Testis (tissue), 3 donors: ENCODE measurements around the gene MAP4K4. TPM values are rescaled to one million over a fixed set of nuclear protein-coding genes. Genes with fewer than 3 reads are reported as not detected.

ENCODE experiments used
- DNase-seq: peaks from one replicate; pipeline ENCODE4 v3.0.0-alpha.2; 2019
- H3K27ac ChIP-seq, 2 donors: fragments of 200-600 bp; sonication (generic); one replicate each; pipeline ENCODE4 v1.5.1; 2019
- H3K27me3 ChIP-seq: fragments of 200-600 bp; sonication (generic); one replicate; pipeline ENCODE4 v1.5.1; 2019
- H3K36me3 ChIP-seq: fragments of 200-600 bp; sonication (generic); one replicate; pipeline ENCODE4 v1.5.1; 2017; ENCODE audit warnings: low read depth; ENCODE audit errors: missing control alignments
- H3K4me1 ChIP-seq: fragments of 200-600 bp; sonication (generic); one replicate; pipeline ENCODE4 v1.5.1; 2019
- H3K4me3 ChIP-seq, 2 donors: fragments of 200-600 bp; sonication (generic); one replicate each; pipeline ENCODE4 v1.5.1; 2017 to 2019
- H3K9me3 ChIP-seq: fragments of 200-600 bp; sonication (generic); one replicate; pipeline ENCODE4 v1.5.1; 2017
- POLR2A ChIP-seq: fragments of 450-650 bp; IDR thresholded peaks from one replicate; pipeline ENCODE4 v1.6.1; 2017; ENCODE audit warnings: antibody characterized with exemption, mild to moderate bottlenecking, moderate library complexity
- WGBS, 2 donors: methylation state at CpG; one replicate each; pipeline ENCODE4 v1.1.5; 2018; 5-methylcytosine and 5-hydroxymethylcytosine counted together
- intact Hi-C: fragments of 100-400 bp; cut with DNase I; formaldehyde crosslinking; loops from one replicate; pipeline ENCODE4 v1.15.1; 2023; ENCODE audit warnings: low total_unique reads
- polyA plus RNA-seq: library from polyadenylated mRNA; stranded (reverse); fragments of 350-450 nt; fragmentation: Illumina TruSeq; extraction: RNeasy Lipid Tissue Mini Kit (QIAGEN cat#74804); gene quantifications from one replicate; pipeline ENCODE4 v1.2.3, GENCODE V29; 2014; ENCODE audit warnings: low read depth, low replicate concordance; ENCODE audit not compliant: insufficient read depth
- total RNA-seq, 2 donors: library from RNA; depleted of rRNA; stranded (reverse); fragments of >200 nt; gene quantifications; one replicate each; pipeline ENCODE4 v1.2.3, GENCODE V29; 2016
- TF ChIP-seq, protein P1 (sequence below), 3 experiments: fragments of 450-650 bp in 2 of 3; fragments of 200-600 bp in 1 of 3; sonication (generic) in 1 of 3; IDR thresholded peaks; one replicate each; pipeline ENCODE4 v1.5.1; 2016 to 2019; ENCODE audit warnings: antibody characterized with exemption in 3 of 3, mild to moderate bottlenecking in 2 of 3, moderate library complexity in 1 of 3

Gene MAP4K4
- total and polyA plus RNA-seq, 3 donors from 2014 or later, result 88.2 to 194 (median 174) TPM

DNA sequence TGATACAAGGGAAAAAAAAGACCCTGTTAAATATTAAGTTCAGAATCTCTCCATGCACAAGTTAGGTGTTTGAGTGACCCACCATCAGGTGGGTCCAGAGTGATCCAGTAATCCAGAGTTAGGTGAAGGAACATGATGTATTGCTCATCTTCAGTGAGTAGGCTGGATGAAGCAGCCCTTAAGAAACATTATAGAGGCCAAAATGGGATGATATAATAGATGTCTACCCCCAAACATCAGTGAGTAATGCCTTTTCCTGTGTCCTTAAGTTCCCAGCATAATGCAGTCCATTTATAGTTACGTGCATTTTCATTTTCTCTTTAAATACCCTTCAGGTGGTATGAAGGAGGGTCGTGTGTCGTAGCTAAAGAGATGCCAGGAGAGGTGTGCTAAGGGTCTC lies 89.6 kb downstream of the MAP4K4 start:
- intact Hi-C loops, result no loop called here

DNA sequence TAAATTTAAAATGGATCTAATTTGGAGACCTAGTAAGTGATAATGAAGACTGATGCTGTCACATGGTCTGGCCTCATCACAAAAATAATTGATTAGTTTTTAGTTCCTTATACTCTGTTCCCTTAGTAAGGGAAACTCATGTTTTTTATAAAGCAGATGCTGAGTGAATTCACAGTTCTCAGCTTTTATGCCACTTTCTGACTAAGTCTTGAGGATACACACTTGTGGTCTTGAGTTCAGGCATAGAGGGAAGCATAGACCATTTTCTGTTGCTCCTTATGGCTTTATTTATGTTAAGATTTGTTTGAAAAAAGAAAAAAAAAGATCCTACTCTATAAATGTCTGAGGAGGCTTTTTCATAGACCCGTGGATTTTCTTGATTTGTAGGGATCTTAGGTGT lies 91.1 kb downstream of the MAP4K4 start:
- no peaks in the 10 kb centered on the region for H3K27me3 ChIP-seq
- H3K27ac ChIP-seq, result no peak overlapping the region
- H3K36me3 ChIP-seq, result no peaks in the 10 kb centered on the region
- H3K4me1 ChIP-seq, result no peaks in the 10 kb centered on the region
- intact Hi-C loops, result no loop called here
- no peak for DNase-seq
- WGBS, 2 donors, result 81 to 87% methylated on average over 1 of the region's 1 CpG
- no peak for TF ChIP-seq POLR2A
- TF ChIP-seq, protein P1, sequence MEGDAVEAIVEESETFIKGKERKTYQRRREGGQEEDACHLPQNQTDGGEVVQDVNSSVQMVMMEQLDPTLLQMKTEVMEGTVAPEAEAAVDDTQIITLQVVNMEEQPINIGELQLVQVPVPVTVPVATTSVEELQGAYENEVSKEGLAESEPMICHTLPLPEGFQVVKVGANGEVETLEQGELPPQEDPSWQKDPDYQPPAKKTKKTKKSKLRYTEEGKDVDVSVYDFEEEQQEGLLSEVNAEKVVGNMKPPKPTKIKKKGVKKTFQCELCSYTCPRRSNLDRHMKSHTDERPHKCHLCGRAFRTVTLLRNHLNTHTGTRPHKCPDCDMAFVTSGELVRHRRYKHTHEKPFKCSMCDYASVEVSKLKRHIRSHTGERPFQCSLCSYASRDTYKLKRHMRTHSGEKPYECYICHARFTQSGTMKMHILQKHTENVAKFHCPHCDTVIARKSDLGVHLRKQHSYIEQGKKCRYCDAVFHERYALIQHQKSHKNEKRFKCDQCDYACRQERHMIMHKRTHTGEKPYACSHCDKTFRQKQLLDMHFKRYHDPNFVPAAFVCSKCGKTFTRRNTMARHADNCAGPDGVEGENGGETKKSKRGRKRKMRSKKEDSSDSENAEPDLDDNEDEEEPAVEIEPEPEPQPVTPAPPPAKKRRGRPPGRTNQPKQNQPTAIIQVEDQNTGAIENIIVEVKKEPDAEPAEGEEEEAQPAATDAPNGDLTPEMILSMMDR (IDR thresholded peaks at IDR 0.05), result no peak
- no peak overlapping the region for H3K4me3 ChIP-seq
- H3K9me3 ChIP-seq, result no peaks in the 10 kb centered on the region

More for the DNA sequence above, 89.6 kb downstream of the MAP4K4 start:
- Histone ChIP-seq H3K4me3 (no peak overlapping the region), H3K36me3 (no peaks in the 10 kb centered on the region), H3K4me1 (no peaks in the 10 kb centered on the region), H3K27me3 (no peaks in the 10 kb centered on the region), H3K27ac (no peak overlapping the region), H3K9me3 (no peaks in the 10 kb centered on the region)
- WGBS, 2 donors, result 61 to 69% methylated on average over 3 of the region's 3 CpGs
- TF ChIP-seq, protein P1 (IDR thresholded peaks at IDR 0.05), result no peak
- TF ChIP-seq POLR2A, result no peak
- no peak for DNase-seq

DNA sequence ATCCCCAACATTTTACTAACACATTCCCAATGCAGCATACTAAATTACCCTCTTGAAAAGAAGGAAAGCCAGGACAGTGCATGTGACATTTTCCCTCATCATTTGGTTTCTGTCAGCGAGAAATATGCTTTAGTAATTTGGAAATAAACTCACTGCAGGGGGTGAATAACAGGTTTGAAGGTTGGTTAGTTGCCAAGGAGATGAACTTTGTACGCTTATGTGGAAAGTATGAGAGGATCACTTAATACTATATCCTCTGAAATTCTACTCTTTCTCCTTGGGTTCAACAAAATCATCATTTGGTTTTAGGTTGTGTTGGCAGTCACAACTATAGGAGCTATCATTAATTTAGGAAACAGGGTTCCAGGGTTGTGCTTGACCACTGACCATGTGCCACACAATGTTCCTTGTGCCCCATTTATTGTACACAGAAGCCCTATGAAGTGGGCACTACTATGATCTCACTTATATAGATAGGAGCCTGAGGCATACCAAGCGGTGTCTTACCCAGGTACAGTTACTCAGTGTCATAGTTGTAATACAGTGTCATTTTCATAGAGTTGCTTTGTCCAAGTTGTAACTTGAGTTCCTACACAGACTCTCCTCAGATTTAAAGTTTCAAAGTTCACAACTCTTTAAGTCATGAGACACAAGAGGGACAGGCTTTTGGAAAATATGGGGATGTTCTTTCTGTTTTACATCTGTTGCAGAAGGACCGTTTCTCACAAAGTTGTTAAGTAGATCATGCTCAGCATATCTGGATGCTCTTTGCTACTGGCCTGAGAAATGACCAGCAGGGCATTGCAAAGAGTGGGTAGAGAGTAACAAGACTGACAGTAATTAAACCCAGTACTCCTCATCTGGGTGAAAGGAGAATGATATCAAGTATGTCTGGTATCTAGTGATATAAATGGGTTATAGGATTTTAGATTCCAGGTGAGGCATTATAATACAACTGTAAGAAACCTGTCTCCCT lies 91.8 kb downstream of the MAP4K4 start:
- Histone ChIP-seq H3K27ac (no peak overlapping the region), H3K36me3 (no peaks in the 10 kb centered on the region), H3K4me3 (no peak overlapping the region), H3K4me1 (no peaks in the 10 kb centered on the region), H3K27me3 (no peaks in the 10 kb centered on the region), H3K9me3 (no peaks in the 10 kb centered on the region)
- intact Hi-C loops, result no loop called here
- no peak for DNase-seq
- WGBS, 2 donors, result 79 to 93% methylated on average over 4 of the region's 4 CpGs
- TF ChIP-seq, protein P1 (IDR thresholded peaks at IDR 0.05), result no peak
- TF ChIP-seq POLR2A, result no peak

DNA sequence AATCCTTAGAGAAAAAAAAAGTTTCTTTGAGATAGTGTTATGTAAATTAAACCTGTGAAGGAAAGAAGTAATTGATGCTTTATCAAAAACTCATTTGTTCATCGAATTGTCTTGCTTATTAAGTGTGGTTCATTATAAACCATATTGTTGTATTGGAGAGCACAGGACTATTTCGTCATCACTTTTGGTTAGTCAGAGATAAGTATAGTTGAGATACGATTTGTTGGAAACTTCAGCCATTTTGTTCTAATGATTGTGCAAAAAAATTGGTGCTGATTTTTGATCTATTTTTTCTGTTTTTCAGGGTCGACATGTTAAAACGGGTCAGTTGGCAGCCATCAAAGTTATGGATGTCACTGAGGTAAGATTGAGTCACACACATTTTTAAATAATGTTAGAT lies 92.9 kb downstream of the MAP4K4 start:
- 77 to 78% methylated on average over 5 of the region's 5 CpGs for WGBS, 2 donors
- intact Hi-C loops, result no loop called here
- H3K27ac ChIP-seq, result no peak overlapping the region
- no peaks in the 10 kb centered on the region for H3K9me3 ChIP-seq
- H3K4me3 ChIP-seq, result no peak overlapping the region
- no peaks in the 10 kb centered on the region for H3K36me3 ChIP-seq
- no peaks in the 10 kb centered on the region for H3K27me3 ChIP-seq
- DNase-seq, result no peak
- TF ChIP-seq POLR2A, result no peak
- TF ChIP-seq, protein P1 (IDR thresholded peaks at IDR 0.05), result no peak
- no peaks in the 10 kb centered on the region for H3K4me1 ChIP-seq

DNA sequence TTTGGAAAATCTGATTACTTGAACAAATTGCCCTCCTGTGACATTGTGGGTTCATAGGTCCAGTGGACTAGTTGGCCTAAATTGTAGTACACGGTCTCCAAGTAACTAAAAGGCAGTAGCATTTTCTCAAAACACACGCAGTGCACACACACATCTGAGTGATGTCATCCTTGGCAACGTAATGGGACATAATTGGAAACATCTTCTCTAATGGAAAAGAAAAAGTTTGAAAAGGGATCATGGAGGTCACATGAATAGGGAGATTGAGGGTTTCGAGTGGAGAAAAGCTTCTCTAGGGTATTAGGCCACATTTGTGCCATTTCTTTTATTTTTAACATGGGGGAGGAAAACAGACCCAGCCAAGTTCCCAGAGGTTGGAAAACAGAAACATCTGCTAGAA lies 93.3 kb downstream of the MAP4K4 start:
- intact Hi-C loops, result no loop called here
- H3K36me3 ChIP-seq, result no peaks in the 10 kb centered on the region
- no peak overlapping the region for H3K27ac ChIP-seq
- DNase-seq, result no peak
- 41 to 51% methylated on average over 4 of the region's 4 CpGs for WGBS, 2 donors
- no peaks in the 10 kb centered on the region for H3K27me3 ChIP-seq
- no peaks in the 10 kb centered on the region for H3K4me1 ChIP-seq
- TF ChIP-seq, protein P1 (IDR thresholded peaks at IDR 0.05), result no peak
- no peak for TF ChIP-seq POLR2A
- no peaks in the 10 kb centered on the region for H3K9me3 ChIP-seq
- no peak overlapping the region for H3K4me3 ChIP-seq
